Inferior parietal cortex (tissue), 1 donor: Measurements from ENCODE around the gene PLA2G2E.

Source experiments
- DNase-seq: peaks from one replicate; pipeline ENCODE4 v3.0.0-alpha.2; 2016; ENCODE audit errors: extremely low spot score

PLA2G2E gene, protein sequence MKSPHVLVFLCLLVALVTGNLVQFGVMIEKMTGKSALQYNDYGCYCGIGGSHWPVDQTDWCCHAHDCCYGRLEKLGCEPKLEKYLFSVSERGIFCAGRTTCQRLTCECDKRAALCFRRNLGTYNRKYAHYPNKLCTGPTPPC

DNA sequence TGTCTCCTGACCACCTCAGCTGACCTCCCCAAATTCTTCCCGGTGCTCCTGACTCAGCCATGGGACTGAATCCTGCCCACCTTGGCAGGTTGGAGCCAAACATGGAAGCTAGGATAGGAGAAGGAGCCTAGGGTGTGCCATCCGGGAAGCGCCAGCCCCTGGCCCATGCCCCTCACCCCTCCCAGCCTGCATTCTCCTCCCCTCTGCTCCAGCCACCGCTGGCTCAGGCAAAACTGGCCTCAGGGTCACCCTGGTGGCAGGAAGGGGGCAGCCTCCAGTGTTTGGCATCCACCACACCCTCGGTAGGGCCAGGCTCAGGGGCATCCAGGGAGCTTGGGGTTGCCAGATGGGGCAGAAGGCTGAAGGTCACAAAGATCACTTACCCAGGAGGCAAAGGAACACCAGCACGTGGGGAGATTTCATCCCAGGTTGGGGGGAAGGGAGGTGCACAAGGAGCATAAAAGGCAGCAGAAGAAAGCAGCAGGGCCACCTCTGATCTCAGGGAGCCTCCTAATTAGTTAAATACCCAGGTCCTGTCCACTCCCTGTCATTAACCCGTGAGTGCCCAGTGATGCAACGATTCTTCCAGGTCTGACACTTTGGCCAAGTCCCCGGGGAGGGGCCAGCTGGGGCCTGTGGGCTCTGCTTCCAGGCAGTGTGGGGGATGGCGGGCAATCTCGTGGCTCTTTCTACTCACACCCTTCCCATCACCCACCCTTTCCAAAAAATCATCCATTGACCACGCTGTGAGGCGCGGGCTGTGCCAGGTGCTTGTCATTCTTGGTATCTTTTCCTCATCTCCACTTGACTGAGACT lies at the start of gene PLA2G2E:
Gene PLA2G2E (minus strand): TSS at position 481 of the 816 bp plus-strand sequence. CDS start 58 bp downstream, at position 423.
- DNase-seq, result no peak

DNA sequence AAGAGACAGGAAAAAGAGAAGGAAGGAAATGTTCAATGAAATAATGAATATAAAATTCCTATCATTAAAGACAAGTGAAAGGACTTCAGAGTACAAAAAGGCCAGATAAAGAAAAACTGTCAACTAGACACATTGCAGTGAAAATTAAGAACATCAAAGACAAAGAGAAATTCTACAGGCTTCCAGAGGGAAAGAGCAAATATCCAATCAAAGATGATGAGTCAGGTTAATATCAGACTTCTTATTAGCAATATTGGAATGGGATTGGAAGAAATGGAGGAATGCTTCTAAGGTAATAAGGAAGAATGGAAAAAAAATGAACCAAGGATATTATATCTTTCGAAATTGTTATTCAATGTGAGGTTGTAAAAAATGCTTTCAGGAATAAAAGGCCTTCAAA lies 48.2 kb upstream of the PLA2G2E start:
- no peak for DNase-seq

DNA sequence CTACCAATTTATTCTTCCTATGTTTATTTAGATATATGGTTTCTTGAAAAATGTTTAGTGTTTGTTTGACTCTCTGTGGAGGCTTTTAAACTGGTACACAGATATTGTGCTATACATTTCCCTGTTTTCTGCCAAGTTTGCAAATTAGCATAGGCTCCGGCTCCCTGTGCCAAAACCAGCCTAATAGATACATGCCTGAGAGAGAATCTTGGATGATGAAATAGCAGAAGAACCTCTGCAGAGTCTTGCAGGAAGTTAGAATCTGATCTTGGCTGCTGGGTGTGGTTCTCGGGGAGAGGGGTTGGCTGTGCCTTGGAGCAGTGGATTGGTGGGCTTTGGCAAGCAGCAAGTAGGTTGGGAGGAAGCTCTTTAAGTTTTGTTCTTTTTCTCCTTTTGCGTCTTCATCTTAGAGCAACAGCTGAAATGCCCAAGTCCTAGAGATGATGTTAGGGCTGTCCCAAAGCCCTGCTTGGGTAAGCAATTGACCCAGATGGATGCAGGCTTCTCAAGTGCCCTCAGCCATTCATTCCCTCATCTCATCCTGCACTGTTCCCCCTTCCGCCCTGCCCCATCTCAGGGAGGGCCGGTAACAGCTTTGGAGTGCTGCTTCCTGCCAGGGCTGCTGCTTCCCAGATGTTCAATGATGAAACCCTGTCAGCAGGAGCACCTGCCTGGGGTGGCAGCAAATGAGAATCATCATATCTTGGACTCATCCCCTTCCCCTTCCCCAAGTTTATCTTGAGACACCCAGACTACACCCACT lies 46.7 kb upstream of the PLA2G2E start:
- no peak for DNase-seq

DNA sequence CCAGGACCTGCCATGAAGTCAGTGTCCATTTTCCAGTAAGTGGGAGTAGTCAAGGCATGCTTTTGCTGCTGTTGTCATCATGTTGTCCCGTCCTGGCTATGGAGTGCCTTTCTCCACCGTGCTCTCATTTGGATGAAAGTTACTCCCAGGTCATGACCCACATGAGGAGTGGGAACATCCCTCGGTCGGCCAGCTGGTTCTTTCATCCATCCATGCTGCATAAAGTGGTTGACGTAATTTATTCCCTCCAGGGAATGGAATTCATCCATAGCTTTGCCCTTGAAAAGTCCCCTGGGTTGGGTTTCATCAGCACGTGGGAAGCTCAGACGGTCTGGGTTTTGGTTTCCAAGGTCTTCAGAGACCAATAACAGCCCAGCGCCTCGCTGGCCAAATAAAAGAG lies 44.4 kb upstream of the PLA2G2E start:
- no peak for DNase-seq

DNA sequence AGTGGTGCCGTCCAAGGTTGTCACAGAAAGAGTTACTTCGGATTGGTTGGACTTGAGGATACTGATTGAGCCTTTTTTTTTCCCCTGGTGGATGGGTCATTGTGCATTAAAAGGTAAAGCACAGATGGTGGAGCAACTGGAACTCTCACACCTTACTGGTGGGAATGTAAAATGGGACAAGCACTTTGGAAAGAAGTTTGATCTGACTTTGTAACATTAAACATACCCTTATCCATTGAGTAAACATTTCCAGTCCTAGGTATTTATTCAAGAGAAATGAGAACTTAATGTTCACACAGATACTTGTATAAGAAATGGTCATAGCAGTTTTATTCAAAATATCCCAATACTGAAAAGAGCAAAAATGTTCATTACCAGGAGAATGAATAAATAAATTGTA lies 41.1 kb upstream of the PLA2G2E start:
- DNase-seq, result no peak

DNA sequence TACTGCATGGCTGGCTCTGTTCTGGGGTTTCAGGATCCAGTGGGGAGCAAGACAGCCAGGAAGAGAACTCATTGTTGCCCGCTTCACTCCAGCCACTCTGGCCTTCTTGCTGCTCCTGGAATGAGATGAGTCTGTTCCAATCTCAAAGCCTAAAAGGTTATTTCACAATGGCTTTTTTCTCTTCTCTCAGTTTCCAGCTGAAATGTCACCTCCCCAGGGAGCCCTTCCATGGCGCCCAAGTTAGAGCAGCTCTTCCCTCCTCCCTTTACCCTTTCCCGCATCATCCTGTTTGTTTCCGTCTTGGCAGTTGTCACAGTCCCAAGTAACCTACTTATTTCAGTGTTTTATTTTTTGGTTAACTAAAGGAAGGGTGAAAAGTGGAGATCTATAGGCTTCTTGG lies 40.2 kb upstream of the PLA2G2E start:
- no peak for DNase-seq

DNA sequence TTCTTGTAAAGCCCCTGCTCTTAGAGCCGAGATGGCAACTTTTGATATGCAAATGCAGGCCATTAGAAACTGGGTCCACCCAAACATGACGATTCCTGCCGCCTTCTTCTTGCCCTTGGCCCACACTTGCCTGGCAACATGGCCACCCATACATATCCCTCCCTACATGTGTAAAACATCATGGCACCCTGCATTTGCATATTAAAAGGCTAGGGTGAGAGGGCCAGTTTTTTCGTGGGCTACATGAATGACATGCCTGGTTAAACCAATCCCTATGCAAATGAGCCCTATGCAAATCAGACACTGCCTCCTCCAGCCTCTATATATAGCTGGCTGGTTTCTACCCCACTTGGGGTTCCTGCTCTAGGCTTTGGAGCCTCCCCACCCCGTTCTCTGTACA lies 37.2 kb upstream of the PLA2G2E start:
- no peak for DNase-seq

DNA sequence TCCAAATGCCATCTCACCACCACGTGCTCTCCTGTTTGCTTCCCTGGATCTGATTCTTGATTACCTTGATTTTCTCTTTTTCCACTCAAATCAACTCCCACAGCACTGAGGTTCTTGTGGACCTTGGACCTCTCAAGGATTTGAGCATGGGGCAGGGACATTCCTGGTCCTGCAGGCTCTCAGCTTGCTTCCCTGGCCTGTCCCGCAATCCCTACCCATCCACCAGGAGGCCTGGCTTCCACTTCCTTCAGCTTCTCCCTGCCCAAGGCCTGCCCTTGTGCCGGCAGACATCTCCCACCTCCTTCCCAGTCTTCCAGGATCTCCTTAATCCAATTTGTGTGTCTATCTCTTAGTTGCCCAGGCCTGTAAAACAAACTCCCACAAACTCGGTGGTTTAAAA lies 34.4 kb upstream of the PLA2G2E start:
- no peak for DNase-seq

DNA sequence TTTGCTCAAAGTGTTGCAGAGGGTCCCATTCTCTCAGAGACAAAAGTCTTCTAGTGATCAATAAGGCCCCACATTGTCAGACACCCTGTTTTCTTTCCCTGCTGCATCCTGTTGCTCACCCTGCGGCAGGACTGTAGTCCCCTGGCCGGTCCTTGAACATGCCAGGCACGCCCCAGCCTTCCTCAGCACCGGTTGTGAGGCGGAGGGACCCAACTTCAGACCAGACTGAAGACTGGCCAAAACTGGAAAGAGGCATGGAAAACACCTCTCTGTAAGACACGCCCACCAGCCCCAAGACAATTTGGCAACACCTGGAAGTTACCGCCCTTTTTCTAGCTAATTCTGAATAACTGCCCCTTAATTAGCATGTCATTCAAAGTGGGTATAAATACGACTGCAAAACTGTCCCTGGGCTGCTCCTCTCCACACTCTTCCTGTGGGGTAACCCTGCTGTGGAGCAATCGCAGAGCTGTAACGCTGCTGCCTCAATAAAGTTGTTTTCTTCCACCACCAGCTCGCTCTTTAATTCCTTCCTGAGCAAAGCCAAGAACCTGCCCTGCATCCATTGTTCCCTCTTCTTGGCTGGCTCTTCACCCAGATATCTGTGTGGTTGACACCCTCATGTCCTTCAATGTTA lies 32.2 kb upstream of the PLA2G2E start:
- no peak for DNase-seq

DNA sequence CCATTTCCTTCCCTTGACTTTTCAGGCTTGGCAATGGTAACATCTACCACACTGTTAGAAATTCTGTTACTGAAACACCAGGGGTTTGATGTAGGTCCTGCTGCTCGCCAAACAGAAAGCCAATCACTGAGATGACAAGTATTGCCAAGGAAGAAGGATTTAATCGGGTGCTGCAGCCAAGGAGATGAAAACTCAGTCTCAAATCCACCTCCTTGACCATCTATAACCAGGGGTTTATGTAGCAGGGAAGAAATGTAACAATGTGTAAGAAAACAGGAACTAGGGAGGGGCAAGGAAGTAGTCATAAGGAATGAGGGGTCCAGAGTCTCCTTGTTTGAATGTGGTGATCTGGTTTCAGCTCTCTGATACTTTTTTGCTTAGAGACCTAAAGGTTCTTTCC lies 30.6 kb upstream of the PLA2G2E start:
- no peak for DNase-seq

DNA sequence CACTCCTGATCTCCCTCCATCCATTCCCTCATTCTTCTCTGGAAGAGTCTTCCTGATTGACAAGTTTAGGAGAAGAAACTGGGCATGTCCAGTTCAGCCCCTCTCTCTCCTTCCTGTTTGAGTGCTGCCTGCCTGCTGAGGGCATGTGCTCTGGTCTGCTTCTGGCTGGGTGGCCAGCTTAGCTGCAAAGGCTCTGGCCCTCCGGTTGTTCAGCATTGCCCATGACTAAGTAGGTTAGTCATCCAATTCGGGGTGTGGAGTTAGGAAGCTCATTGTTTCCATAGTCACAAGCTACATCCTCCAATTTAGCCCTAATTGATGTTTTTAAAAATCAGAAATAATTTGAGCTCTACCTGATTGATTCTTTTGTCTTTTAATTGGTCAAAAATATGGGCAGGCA lies 25.6 kb upstream of the PLA2G2E start:
- no peak for DNase-seq

DNA sequence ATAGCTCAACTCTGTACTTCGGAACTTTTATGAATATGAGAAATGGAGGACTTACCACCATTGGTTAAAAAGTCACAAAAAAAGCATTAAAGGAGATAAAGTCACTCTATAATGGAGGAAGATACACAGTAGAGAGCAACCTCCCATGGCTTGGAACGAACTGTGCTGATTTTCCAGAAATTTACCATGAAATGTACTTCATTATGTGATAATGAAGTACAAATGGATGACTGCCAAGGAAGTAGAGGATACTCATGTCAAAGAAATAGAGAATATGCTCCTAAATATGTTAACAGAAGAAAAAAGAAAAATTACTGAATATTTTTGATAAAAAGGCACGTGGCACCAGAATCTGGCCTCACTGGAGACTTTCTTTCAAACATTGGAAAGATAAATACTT lies 23.6 kb upstream of the PLA2G2E start:
- DNase-seq, result no peak

DNA sequence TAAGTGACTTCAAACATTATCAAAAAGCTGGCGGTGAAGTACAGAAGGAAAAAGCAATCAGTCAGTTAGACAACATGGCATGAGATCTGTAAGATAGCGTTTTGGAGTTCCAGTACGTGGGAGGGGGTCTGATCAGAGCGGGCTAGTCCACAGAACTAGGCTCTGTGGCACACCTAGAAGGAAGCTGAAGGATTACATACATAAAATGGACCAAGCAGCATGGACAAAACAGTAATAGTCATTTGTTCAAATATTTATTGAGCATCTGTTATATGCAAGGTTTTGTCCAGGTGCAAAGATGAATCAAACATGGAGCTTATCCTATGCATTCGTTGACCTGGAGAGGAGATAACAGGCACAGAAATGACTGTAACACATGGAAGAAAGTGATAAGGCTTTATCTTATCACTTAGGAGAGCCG lies 22.9 kb upstream of the PLA2G2E start:
- DNase-seq, result no peak

DNA sequence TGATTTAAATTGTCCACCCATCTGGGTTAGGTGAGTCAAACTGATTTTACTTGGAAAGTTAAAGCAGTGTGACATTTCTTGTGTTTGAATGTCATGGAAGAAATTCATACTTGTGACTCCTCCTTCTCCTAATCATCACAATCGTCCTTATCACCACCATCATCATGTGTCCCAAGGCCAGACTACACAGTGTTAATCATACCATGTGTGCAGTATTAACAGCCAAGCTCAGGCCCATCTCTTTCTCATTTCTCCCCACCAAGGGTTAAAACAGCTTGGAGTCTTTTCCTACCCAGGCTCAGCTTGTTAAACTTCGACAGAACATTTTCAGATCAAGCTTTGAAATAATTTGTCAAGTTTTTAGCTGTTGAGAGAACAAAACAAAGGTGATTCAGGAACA lies 22.5 kb upstream of the PLA2G2E start:
- no peak for DNase-seq

DNA sequence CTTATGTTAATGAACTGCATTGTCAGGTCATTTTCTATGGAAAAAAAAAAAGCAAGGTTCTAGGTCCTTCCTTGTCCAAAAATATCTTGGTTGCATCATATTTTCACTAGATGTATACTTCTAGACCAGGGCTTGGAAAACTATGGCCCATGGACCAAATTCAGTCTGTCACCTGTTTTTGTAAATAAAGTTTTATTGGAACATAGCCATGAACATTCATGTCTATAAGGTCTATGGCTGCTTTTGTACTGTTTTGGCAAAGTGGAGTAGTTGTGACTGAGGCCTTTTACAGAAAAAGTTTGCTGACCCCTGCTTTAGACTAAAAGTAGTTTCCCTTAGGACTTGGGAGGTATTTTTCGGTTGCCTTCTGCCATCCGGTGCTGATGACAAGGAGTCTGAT lies 19.2 kb upstream of the PLA2G2E start:
- no peak for DNase-seq

DNA sequence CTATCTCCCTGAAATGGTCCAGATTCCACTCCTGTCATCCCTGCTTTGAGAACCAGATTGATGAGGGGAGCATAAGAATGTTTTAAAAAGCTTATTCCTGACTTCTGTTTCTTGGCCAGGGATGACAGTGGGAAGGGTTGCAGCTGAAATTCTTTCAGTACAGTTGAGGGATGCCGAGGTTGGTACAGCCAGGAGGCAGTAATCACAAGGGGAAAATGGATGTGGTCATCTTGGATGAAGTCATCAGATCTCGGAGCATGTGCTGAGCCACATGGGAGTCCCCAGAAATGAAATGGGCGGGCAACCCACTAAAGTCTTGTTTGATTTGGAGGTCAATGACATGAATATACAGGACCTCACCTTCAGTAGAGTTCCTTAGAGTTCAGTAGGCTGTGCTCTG lies 18.7 kb upstream of the PLA2G2E start:
- DNase-seq, result no peak

DNA sequence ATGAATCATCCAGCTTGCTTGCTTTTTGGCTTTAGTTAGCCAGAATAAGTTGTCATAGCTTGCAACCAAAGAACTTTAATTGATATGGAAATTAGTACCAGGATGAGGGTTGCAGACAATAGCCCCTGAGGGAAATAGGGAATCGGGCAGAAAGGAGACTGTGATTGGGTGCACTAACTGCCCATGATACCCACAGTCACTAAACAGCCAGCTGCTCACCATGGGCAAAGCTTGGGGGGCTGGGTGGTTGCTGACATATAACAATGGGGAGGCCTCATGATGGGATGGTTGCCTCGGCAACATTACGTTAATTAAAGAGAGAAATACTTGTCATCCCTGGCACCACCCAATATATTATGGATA lies 17.8 kb upstream of the PLA2G2E start:
- DNase-seq, result no peak

DNA sequence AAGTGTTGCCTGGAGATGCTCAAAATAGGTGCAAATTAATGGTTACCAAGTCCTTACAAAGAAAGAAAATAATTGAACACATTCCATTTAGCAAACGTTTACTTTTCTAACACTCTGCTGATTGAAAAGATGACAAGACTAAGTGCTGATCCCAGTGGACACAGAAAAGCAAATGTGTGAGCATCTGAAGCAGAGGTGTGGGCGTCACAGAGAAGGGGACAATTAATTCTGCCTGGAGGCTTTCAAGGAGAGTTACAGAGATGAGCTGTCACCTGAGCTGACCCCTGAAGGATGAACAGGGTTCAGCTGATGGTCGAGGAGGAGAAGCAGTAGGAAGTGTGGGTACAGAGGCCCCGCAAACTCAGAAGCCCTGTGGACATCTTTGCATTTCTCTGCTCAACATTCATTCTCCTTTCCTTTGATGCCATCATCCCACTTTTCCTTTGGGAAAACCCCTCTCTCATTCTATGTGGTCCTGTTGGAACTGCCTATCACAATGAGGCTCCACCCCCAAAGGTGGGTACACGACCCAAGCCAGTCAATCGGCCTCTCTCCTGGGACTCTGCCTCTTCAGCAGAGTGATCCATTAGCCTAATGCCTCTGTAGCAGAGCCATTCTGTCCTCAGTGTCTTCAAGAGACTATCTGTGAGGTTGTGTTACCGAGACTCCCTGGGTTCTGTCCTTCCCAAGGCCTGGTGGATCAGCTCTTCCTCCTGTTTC lies 17.2 kb upstream of the PLA2G2E start:
- no peak for DNase-seq

DNA sequence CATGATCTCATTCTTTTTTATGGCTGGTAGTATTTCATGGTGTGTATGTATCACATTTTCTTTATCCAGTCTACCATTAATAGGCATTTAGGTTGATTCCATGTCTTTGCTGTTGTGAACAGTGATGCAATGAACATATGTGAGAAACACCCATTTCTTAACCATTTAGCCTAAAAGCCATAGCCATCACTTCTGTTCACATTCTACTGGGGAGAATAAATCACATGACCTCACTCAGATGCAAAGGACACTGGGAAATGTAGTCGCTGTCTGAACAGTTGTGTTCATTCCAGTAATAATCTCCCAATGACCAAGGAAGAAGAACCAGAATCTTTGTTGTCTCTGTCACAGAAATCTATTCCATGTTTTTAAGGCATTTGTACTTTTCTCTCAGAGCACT lies 15.1 kb upstream of the PLA2G2E start:
- no peak for DNase-seq

DNA sequence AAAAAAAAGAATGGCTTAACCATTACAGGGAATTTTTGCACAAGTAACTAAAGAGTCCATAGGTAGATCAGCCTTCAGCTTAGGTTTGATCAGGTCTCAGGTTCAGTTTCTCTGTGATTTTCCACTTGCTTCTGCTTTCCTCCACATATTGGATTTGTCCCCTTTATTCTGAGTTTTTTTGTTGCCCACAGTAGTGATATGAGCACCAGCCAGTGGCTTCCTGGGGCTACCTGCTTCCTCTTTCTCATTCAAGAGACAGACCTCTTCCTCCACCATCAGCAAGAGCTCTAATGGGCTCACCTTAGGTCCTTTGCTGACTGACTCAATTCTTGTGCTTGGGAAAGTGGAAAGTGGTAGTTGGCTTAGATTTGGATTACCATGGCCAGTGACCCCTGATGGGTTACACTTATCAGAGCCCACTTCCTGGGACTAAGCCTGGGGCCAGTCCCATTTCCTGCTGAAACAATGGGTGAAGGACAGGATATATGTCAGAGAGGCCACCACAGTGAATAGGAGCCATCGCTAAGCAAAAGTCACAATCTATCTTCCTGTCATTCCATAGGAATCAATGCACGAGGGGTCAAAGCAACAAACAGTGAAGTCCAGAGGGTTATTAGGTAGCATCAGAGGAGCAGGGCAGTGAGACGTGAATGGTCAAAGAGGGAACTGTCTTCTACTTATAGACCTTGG lies 12.8 kb upstream of the PLA2G2E start:
- DNase-seq, result no peak

DNA sequence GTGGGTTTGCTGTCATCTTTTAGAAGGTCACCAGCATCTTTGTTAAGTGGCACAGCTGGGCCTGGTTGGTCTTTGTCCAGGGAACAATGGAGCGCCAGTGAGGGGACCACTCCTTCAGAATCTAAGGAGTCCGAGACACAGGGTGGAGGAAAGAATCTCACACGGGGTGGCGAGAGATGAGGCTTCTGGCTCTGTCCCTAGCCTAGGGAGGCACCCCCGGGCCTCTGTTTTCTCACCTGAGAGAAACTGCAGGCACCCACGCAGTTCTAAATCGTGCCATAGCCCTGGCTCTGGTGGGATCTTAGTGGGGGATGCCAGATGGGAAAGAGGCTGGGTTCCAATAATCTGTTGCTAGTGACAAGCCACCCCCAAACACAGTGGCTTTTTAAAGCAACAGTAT lies 10.9 kb upstream of the PLA2G2E start:
- DNase-seq, result no peak
